ENCODE results near the gene BCAP31.

- TF ChIP-seq CTCF (IDR thresholded peaks at IDR 0.05) (no peak; the same call in 1 of the 2 replicates), SIN3A (IDR thresholded peaks at IDR 0.05; ENCODE audit: borderline replicate concordance, insufficient read depth, low read depth, low read length) (no peak), POLR2AphosphoS5 (IDR thresholded peaks at IDR 0.05; ENCODE audit: low read depth, low read length) (no peak)
Measured at GRCh38 chrX:153689654-153690465, 34.3 kb downstream of the BCAP31 start.

Measured in Panc1 (cell line).